Measurements from ENCODE around the gene BTN3A1.
"Not testable (repeated sequence)": the region's sequence is repeated elsewhere in the genome, so short reads cannot be mapped to it uniquely, and the experiment has no call there.

The BTN3A1 gene

GRCh38 chr6:26439151-26440125 lies 37.4 kb downstream of the BTN3A1 start:
- no peak for DNase-seq (ENCODE audit: extremely low read depth in 1 of 2, low read depth in 1 of 2)

GRCh38 chr6:26440977-26441358 lies 38.9 kb downstream of the BTN3A1 start:
- DNase-seq (ENCODE audit: extremely low read depth in 1 of 2, low read depth in 1 of 2) = no peak

- no peak for DNase-seq (ENCODE audit: extremely low read depth in 1 of 2, low read depth in 1 of 2)
These were observed 39.9 kb downstream of the BTN3A1 start for GRCh38 chr6:26441977-26442376.

- no peak for DNase-seq (ENCODE audit: extremely low read depth in 1 of 2, low read depth in 1 of 2)
These were observed 44.0 kb downstream of the BTN3A1 start for GRCh38 chr6:26445934-26446667.

- DNase-seq (ENCODE audit: extremely low read depth in 1 of 2, low read depth in 1 of 2) = no peak
These were observed 45.2 kb downstream of the BTN3A1 start for GRCh38 chr6:26447257-26447656.

- DNase-seq (ENCODE audit: extremely low read depth in 1 of 2, low read depth in 1 of 2) = no peak
These were observed 48.2 kb downstream of the BTN3A1 start for GRCh38 chr6:26450240-26450639.

GRCh38 chr6:26452631-26453235 lies 50.7 kb downstream of the BTN3A1 start:
- no peak for DNase-seq (ENCODE audit: extremely low read depth in 1 of 2, low read depth in 1 of 2)

GRCh38 chr6:26454631-26455030 lies 52.6 kb downstream of the BTN3A1 start:
- DNase-seq (ENCODE audit: extremely low read depth in 1 of 2, low read depth in 1 of 2) = no peak

- DNase-seq (ENCODE audit: extremely low read depth in 1 of 2, low read depth in 1 of 2) = no peak
These were observed 53.4 kb downstream of the BTN3A1 start for GRCh38 chr6:26455357-26455970.

- DNase-seq (ENCODE audit: extremely low read depth in 1 of 2, low read depth in 1 of 2) = no peak
These were observed 55.3 kb downstream of the BTN3A1 start for GRCh38 chr6:26457264-26457805.

- DNase-seq (ENCODE audit: extremely low read depth in 1 of 2, low read depth in 1 of 2) = peak in 1 of 2 donors; percentile 32
These were observed 56.0 kb downstream of the BTN3A1 start, which contains the start of gene BTN2A1 for GRCh38 chr6:26457806-26458688. Gene BTN2A1 (plus strand): TSS chr6:26457955. CDS start chr6:26458637, 682 bp downstream.

GRCh38 chr6:26459023-26459810 lies 57.1 kb downstream of the BTN3A1 start:
- no peak for DNase-seq (ENCODE audit: extremely low read depth in 1 of 2, low read depth in 1 of 2)

- DNase-seq (ENCODE audit: extremely low read depth in 1 of 2, low read depth in 1 of 2) = not testable (repeated sequence)
These were observed 59.3 kb downstream of the BTN3A1 start for GRCh38 chr6:26461353-26461752.

GRCh38 chr6:26464014-26464413 lies 61.9 kb downstream of the BTN3A1 start:
- no peak for DNase-seq (ENCODE audit: extremely low read depth in 1 of 2, low read depth in 1 of 2)

- no peak for DNase-seq (ENCODE audit: extremely low read depth in 1 of 2, low read depth in 1 of 2)
These were observed 62.5 kb downstream of the BTN3A1 start for GRCh38 chr6:26464416-26465131.
